NCI-H2227 (cell line): ENCODE results near the gene SIPA1.

Source experiments
- DNase-seq: peaks from one replicate; lab custom pipeline; 2025; ENCODE audit not compliant: unreplicated experiment; lab: John Stamatoyannopoulos, UW

Gene SIPA1

GRCh38 chr11:65642014-65642671, 4.2 kb downstream of the SIPA1 start:
- no peak for DNase-seq

GRCh38 chr11:65643971-65644370, 6.1 kb downstream of the SIPA1 start:
- DNase-seq: peak; percentile 16

GRCh38 chr11:65644837-65645236, 6.9 kb downstream of the SIPA1 start:
- DNase-seq: no peak

- no peak for DNase-seq
These were observed 7.8 kb downstream of the SIPA1 start for GRCh38 chr11:65645710-65646109.

DNA sequence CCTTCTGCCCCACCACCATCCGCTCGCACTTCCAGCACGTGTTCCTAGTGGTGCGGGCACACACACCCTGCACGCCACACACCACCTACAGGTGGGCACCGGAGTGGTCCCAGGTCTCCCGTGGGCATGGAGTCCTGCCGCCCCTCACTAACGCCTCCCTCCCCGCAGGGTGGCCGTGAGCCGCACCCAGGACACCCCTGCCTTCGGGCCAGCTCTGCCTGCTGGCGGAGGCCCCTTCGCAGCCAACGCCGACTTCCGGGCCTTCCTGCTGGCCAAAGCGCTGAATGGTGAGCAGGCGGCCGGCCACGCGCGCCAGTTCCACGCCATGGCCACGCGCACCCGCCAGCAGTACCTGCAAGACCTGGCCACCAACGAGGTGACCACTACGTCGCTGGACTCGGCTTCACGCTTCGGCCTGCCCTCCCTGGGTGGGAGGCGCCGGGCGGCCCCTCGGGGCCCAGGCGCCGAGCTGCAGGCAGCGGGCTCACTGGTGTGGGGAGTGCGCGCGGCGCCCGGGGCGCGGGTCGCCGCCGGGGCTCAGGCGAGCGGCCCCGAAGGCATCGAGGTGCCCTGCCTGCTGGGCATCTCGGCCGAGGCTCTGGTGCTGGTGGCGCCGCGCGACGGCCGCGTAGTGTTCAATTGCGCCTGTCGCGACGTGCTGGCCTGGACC, 8.5 kb downstream of the SIPA1 start:
- no peak for DNase-seq

- DNase-seq: no peak
These were observed 9.2 kb downstream of the SIPA1 start for GRCh38 chr11:65646958-65647701.

- no peak for DNase-seq
These were observed 11.1 kb downstream of the SIPA1 start for GRCh38 chr11:65648997-65649493.

DNA sequence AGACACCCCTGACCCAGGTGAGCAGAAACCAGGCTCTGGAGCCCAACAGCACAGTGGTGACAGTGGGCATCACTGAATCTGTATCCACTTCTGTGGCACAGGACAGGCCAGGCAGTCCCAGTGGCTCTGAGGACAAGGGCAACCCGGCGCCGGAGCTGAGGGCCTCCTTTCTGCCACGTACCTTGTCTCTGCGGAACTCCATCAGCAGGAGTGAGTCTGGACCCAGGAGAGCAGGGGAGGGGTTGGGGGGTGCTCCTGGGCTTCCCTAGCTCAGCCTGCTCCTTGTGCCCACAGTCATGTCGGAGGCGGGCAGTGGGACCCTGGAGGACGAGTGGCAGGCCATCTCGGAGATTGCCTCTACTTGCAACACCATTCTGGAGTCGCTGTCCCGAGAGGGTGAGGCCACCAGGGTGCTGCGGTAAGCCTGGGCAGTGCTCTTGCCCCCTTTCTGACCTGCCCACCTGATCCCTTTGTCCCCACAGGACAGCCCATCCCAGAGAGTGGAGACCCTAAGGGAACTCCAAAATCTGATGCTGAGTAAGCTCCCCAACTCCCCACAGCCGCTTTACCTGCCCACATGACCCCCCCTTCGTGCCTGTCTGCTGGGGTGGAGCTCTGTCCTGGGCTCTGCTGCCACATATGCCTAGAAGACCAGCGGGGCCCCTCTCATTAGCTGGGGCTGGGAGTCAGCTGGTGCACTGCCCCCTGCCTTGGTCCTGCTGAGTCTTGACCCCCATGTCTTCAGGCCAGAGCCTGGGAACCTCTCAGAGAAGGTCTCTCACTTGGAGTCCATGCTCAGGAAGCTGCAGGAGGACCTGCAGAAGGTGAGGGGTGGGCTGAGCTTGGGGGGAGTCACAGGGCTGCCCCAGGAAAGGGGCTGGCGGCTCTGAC, 12.0 kb downstream of the SIPA1 start:
- DNase-seq: no peak

DNA sequence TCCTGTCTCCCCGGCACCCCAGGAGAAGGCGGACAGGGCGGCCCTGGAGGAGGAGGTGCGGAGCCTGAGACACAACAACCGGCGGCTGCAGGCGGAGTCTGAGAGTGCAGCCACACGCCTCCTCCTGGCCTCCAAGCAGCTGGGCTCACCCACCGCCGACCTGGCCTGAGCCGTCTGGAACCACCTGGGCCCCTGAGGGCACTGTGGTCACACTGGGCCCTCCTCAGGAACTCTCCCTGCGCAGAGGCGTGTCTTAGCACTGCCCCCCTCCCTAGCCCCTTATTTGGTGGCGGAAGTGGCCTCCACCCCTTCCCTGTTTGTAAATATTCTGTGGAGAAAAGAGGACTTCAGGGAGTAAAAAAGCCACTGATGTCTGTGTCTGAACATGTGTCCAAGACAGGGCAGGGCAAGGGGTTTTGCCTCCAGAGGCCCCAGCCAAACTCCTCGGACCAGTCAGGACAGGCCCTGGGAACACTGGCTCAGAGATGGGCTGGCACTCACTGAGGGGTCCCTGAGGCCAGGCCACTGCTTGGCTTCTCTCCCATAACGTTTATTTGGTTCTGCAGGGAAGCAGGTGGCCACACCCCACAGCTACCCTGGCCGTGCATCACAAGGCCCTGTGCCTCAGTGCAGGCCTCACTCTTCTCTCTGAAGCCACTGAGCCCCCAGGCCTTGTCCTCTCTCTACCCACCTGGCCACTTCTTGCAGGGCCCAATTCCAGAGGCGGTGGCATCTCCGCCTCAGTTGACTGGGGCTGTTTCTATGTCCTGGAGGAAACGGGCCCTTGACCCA, 12.8 kb downstream of the SIPA1 start:
- DNase-seq: peak; percentile 21

- no peak for DNase-seq
These were observed 13.4 kb downstream of the SIPA1 start for GRCh38 chr11:65651339-65651588.

GRCh38 chr11:65651589-65652510, 13.9 kb downstream of the SIPA1 start:
- DNase-seq: no peak

DNA sequence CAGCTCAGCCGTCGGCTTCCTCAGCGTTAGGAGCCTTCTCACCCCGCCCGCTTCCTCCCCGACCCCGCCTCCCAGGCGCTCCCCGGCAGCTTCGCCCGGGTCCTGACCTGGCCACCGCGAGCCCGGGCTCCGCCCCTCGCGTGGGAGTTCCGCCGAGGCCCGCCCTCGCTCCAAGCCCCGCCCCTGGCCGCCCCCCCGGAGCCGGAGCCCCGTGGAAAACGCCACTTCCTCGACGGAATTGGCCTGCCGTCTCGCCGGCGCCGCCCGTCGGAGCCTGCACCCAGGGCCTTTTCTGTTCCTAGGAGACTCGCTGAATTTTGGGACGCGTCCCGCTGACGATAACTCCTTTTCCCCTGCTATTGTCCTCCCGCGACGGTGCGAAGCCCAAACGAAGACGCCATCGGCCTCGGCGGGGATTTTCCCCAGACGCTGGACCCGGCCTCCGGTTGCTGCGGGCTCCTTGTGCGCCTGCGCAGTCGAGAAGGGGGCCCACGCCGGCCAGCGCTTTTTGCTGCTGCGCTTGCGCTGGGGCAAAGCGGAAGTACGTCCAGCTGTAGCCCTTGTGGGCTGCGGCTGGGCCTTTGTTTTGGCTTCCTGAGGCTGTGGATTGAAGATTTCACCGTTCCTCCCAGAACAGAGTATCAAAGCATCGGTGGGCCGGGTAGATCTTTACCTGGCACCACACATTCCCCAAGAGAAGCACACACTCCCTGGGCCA, 14.8 kb downstream of the SIPA1 start:
- peak; percentile 95 for DNase-seq

DNA sequence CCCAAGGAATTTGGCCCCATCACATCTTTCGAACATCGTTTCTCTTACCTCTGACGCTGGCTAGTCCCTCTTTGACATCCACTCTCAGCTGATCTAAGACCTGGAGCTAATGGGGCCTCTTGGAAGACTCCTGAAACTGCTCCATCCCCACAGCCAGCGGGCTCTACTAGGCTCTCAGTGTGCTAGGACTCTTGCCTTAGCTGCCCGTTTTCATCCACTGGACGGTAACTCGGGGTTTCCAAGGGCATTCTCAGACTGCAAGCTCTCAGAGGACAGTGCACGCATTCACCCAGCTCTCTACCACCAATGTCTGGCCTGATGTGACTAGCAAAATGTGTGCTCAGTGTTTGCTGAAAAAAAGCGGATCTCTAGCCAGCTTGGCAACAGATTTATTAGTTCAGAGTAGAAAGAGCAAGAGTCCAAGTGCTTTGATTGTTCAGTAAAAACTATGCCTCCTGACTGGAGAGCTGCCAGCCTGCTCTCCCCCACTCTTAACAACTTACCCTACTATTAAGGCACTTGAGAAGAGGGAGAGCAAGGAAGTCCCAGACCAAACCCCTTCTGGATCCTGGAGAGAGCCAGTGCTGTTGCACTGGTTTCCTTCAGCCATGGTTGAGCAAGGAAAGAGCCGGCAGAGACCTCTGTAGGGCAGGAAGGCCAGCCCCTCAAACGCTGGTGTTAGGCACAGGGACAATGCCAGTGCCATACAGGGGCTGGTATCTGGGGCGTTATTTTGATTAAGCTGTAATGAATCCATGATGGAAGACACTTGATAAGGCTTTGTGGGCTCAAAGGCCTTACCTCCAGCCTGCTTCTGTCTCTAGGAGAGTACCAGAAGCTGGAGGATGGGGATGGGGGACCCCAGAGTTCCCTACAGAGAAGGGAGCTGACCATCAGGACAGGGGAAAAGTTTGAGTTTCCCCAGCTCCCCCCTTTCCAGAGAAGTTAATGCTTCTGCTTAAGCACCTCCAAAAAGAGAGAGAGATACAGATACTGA, 15.6 kb downstream of the SIPA1 start:
- DNase-seq: peak; percentile 82

GRCh38 chr11:65654375-65655349, 16.8 kb downstream of the SIPA1 start:
- no peak for DNase-seq

DNA sequence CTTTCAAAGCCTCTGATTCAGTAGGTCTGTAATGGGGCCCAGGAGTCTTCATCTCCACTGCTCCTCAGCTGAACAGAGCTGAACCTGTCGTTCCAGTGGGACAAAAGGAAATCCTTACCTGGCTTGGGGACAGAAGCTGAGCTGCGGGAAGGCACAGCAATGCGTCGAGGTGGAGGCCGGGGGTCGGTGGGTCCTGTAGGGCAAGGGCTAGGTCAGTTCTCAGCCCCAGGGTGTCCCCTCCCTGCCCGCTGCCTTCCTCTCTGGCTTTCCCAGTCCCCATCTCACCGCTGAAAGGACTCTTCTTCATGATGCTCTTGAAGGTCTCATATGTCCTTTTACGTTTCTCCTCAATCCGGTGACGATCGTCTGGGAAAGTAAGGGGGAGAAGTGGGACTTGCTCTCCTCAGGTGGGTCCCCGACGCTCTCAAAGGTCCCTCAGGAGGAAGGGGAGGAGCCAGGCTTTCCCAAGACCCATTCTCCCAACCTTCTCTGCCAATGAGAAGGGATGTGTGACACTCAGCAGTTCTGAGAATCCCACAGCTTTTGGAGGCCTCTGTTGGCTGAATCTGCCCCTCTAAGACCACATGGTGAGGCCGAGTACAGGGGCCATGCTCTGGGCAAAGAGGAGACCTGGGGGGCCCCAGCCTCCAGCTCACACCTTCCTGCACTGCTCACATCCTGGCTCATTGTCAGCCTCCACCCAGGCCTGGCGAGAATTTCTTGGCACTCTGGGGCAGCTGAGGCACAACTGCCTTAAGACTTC, 17.9 kb downstream of the SIPA1 start:
- DNase-seq: no peak

DNA sequence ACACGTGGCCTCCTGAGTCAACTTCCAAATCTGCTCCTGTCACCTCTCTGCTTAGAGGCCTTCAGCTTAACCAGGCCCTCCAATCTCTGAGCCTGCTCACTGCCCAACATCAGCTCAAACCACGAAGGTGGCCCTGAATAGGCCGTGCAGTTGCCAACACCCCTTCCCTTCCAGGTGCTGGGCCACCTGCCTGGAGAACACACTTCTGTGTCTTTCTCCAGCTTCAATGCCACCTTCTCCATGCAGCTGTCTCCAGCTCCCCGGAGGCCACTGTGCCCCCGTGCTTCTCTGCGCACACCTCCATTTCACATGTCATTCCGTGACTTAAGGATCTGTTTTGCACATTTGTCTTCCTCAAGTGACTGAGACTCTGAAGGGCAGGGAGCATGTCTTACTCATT, 19.5 kb downstream of the SIPA1 start:
- DNase-seq: no peak
